ENCODE results near the gene NRXN3.

Gene NRXN3

GRCh38 chr14:79704041-79704807 is 1534.1 kb downstream of the NRXN3 start:
- TF ChIP-seq CTCF (IDR thresholded peaks at IDR 0.05; ENCODE audit: insufficient read depth, low read depth, low read length, missing control alignments), result no peak
- no peak overlapping the region for H3K4me3 ChIP-seq (ENCODE audit: low read depth, low read length)
- no peak for DNase-seq (ENCODE audit: low read depth)

- no peak for DNase-seq (ENCODE audit: low read depth)
- H3K4me3 ChIP-seq (ENCODE audit: low read depth, low read length), result no peak overlapping the region
- no peak for TF ChIP-seq CTCF (IDR thresholded peaks at IDR 0.05; ENCODE audit: insufficient read depth, low read depth, low read length, missing control alignments)
Observed at GRCh38 chr14:79705126-79705894, 1535.1 kb downstream of the NRXN3 start.

- no peak for DNase-seq (ENCODE audit: low read depth)
- H3K4me3 ChIP-seq (ENCODE audit: low read depth, low read length), result no peak overlapping the region
- TF ChIP-seq CTCF (IDR thresholded peaks at IDR 0.05; ENCODE audit: insufficient read depth, low read depth, low read length, missing control alignments), result no peak
Observed at GRCh38 chr14:79706382-79706781, 1536.2 kb downstream of the NRXN3 start.

- TF ChIP-seq CTCF (IDR thresholded peaks at IDR 0.05; ENCODE audit: insufficient read depth, low read depth, low read length, missing control alignments), result no peak
- DNase-seq (ENCODE audit: low read depth), result no peak
- H3K4me3 ChIP-seq (ENCODE audit: low read depth, low read length), result no peak overlapping the region
Observed at GRCh38 chr14:79708426-79709388, 1538.5 kb downstream of the NRXN3 start.

GRCh38 chr14:79709573-79709972 is 1539.4 kb downstream of the NRXN3 start:
- H3K4me3 ChIP-seq (ENCODE audit: low read depth, low read length), result no peak overlapping the region
- no peak for DNase-seq (ENCODE audit: low read depth)
- no peak for TF ChIP-seq CTCF (IDR thresholded peaks at IDR 0.05; ENCODE audit: insufficient read depth, low read depth, low read length, missing control alignments)

- DNase-seq (ENCODE audit: low read depth), result no peak
- no peak for TF ChIP-seq CTCF (IDR thresholded peaks at IDR 0.05; ENCODE audit: insufficient read depth, low read depth, low read length, missing control alignments)
- H3K4me3 ChIP-seq (ENCODE audit: low read depth, low read length), result no peak overlapping the region
Observed at GRCh38 chr14:79712302-79712950, 1542.3 kb downstream of the NRXN3 start.
